GM19397 (cell line): Measurements from ENCODE around the gene OSBPL6.

Experiments
- ATAC-seq: cut with Tn5 transposase; IDR thresholded peaks from one replicate; pipeline ENCODE4 v1.9.1; 2021; ENCODE audit warnings: mild to moderate bottlenecking, moderate library complexity; ENCODE audit not compliant: unreplicated experiment

Gene OSBPL6

DNA sequence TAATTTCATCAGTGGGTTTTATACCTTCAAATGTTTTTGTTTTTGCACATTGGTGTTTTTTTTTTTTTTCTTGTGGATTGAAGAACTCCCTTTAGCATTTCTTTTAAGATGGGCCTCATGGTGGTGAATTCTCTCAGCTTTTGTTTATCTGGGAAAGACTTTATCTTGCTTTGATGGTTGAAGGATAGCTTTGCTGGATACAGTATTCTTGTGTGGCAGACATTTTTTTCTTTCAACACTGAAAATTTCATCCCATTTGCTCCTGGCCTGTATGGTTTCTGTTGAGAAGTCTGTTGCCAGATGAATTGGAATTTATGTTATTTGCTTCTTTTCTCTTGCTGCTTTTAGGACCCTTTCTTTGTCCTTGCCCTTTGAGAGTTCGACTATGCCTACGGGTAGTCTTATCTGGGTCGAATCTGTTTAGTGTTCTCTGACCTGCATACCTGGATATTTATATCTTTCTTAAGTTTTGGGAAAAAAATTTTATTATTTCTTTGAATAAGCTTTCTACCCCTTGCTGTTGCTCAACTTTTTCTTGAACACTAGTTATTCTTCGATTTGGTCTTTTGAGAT, 231.0 kb downstream of the OSBPL6 start:
- ATAC-seq: no peak

DNA sequence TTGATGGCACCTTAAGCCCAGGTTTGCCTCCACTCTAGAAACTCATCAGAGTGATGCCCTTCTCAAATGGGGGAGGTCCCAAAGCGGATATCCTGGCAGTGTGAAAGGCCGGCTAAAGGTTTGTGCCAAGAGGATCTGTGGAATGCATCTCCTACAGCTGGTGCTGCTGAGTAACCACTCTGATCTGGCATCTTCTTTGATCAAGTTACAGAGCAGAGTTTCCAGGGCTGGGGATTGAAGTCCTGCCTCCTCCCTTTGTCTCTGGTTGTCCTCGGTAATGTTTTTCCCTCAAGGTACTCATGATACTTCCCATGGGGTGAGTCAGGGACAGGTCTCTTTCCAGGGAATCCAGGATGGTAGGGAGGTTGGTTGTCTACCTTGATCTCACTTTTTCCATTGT, 232.1 kb downstream of the OSBPL6 start:
- no peak for ATAC-seq

DNA sequence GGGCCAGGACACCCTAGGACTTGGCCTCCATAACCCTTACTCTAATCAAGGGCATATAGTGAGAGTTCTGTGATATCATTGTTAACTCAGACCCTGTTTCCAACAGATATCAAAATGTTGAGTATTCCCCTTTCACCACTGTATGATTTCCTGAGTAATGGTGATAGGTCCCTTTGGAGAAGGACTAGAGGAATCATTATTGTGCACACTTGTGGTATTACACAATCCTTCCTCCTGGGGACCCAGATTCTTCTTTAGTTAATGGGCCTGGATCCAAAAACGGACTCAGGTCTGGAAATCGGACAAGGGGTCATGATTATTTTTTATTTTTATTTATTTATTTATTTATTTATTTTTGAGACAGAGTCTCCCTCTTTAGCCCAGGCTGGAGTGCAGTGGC, 233.1 kb downstream of the OSBPL6 start:
- ATAC-seq: no peak

DNA sequence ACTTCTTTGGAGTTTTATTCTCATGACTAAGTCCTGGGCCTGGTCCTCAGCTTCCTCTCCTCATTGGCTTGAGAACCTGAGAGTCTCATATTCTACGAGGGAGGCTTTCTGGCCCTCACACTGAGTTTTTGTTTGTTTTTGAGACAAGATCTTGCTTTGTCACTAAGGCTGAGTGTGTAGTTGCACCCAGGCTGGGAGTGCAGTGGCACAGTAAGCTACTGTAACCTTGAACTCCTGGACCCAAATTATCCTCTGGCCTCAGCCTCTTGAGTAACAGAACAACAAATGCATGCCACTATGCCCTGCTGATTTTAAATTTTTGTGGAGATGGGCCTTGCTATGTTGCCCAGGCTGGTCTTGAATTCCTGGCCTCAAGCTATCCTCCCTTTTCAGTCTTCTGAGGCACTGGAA, 234.1 kb downstream of the OSBPL6 start:
- ATAC-seq: no peak

DNA sequence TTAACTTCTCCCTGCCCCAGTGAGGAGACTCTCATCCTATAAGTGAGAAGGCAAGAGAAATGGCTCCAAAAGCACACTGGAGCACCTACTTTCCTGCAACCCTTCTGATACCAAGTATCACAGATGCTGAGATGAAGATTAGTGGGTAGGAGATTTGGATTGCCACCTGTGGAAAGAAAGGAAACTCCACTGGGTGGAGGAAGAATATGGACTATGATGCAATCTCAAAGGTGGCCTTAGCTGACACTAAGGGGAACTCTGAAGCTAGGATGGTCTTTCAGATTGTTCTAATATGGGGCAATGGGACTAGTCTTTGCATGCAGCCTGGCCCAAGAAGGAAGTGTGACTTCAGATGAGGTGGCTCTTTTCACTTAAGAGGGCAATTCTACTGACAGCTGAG, 235.0 kb downstream of the OSBPL6 start:
- no peak for ATAC-seq

DNA sequence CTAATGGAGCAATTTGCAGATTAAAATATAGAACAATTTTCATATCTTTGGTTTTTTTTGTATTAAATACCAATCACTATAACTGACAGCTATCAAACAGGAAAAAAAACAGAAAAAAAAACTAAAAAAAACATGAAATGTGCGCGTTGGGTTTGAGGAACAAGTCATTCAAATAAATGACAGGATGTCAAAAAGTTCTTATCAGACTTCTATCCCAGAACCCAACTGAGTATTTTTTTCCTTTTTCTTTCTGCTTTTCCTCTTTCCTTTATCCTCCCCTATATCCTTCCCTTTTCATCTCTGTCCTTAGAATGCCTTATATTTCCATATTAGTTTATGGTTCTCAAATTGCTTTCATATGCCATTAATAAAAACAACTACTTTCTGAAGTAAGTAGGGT, 242.3 kb downstream of the OSBPL6 start:
- no peak for ATAC-seq

DNA sequence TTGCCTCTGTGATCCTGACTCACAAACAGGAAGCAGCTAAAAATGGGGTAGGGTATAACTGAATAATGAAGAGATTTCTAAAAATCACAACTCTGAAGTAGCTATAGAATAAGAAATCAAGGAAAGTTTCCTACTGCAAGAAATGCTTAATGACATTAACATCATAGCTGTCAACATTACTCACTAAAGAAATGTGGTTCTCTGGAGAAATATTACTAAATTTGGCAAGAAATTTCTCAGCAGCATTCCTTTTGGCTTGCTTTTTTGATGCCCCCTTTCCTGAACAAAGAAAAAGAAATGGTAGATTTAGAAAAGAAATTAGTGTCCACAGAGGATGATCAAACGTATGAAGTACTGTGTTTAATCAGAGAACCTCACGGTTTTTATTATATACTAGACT, 247.1 kb downstream of the OSBPL6 start:
- ATAC-seq: no peak

DNA sequence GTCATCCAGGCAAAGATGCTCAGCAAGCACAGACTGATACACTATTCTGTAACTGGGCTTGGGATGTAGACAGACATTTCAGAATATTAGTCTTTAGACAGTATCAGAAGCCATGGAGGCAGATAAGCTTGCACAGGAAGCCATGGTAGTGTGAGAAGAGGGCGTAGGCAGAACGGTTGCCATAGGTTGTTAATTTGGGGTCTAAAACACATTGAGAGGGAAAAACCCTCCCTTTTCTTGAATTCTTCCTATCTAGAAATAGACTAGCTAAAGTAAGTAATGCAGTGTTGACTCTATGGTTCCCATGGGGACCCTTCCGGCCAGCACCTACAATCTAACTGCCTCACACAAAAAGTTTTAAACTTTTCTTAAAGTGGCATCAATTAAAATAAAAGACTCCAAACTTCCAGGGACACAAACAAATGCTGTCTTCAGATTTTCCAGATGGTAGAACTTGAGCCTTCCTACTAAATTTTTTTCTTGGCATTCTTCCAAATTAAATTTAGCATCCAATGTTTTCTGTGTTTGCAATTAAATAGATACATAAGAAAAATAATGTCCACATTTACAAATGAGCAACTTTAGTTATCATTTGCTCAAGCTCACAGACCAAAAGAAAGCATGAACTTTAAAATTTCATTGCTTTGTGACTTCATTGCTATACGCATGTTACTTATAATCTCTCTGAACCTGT, 254.8 kb downstream of the OSBPL6 start:
- ATAC-seq: no peak

DNA sequence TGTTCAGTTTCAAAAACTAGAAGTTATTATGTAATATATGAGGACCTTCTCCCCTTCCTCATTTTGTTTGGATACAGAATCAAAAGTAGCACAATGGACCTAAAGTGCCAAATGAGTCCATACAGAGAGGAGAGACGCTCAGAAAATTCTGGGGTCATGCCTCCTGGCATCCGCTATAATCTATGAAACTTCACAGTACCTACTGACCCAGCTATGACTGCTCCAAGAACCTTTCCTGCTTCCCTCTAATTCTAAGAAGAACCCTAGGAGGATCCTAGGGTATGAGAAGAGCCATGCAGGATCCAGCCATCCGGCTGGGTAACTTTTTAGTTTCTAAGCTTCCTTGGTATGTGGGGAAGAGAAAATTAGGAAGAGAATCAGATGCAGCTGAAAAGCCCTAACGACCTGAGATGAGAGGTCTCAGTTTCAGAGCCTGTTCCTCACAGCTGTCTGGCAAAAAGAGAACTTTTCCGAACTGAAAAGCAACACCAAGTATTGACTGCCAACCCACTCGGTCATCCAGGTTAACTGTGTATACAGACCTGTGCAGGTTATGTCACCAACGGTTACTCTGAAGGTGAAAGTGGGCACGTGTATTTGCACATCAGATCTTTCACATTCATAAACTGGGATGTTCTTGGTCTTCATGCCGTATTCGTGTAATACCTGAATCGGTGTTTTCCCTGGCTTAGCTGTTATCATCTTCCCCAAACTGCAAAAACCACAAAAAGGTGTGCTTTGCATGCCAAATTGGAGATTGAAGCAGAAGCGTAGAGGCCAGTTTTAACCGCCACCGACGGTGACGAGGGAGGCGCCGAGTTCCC, 255.6 kb downstream of the OSBPL6 start:
- no peak for ATAC-seq

DNA sequence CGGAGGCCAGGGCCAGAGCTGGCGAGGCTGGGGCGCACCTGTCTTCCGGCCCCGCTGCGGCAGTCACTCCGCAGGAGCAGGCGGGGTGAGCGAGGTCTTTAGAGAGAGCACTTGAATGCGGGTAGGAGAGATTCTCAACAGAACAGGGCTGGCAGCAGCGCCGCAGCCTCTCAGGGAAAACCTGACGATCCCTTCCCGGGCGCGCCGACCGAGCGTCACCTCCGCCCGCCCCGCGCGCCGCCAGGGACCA, 256.1 kb downstream of the OSBPL6 start:
- peak; percentile 53 for ATAC-seq

DNA sequence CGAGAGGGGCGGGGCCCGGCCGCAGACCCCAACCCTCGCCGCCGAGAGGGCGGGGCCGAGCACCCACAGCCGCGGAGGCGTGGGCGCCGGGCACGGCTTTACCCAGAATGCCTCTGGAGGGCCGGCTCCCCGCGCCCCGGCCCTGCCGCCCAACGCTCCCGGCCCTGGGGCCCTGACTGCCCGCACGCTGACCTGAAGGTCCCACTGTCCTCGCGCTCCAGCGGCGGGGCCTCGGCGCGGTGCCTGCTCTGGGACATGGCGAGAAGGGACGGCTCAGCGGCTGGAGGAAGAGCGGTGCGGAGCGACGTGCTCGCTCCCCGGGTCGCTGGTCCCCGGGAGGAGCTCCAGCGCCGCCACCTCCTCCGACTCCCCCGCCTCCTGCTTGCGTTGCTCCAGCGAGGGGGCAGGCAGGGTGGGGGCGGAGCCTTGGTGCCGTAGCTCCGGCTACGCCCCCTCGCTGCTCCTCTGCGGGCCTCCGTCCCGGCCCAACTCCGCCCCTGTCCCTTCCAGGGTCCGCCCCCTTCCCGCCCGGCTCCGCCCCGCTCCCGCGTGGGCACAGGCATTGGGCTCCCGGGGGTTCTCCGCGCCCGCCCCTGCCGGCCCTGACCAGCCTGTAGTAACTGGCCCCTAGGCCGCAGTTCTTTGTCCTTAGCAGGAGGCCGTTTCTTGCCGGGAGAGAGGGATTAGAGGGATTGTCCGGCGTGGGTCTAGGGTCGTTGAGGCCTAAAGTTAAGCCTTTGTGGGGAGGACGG, 256.6 kb downstream of the OSBPL6 start, which contains the start of the genes PJVK and PRKRA:
TSS of gene PJVK (plus strand) at position 605 of the 752 bp plus-strand sequence. CDS start 2,032 bp downstream, outside the sequence.
TSS of gene PRKRA (minus strand) at position 402 of the 752 bp plus-strand sequence. CDS start at position 257, 145 bp downstream.
- ATAC-seq: peak; percentile 88

DNA sequence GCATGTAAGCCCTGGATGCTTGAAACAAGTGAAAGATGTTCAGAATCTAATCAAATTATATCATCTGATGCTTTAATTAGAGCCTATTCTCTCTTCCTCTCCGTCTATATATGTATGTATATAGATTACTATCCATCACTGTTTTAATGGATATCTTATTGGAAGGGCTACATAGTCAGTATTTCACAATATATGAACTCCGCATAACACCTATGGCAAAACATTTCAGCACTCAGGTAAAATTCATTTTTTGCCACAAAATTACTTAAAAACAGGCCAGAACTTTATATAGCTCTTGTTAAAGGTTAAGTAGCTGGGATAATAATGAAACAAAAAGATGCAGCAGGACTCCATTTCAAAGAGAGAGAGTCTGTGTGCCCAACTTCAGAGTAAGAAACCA, 258.0 kb downstream of the OSBPL6 start:
- ATAC-seq: no peak
